H1 (cell line): ENCODE data around the gene PPP4R1. TPM values are rescaled to one million over a fixed set of nuclear protein-coding genes. Genes with fewer than 3 reads are reported as not detected.
A peak's percentile ranks its signal among the peaks of the same experiment; 100 is the strongest.

ENCODE experiments used
- CTCF ChIA-PET: fragments of 300-600 bp; sonication (Branson Sonifier 250); formaldehyde crosslinking; loops from one replicate; lab custom pipeline; 2021; ENCODE audit not compliant: partially characterized antibody; lab: Charles Lee
- POLR2A ChIA-PET: fragments of 300-600 bp; sonication (Branson Sonifier 250); formaldehyde crosslinking; loops from one replicate; lab custom pipeline; 2021; ENCODE audit warnings: inconsistent platforms; ENCODE audit not compliant: partially characterized antibody; lab: Charles Lee
- DNase-seq, 2 experiments: peaks; one replicate each; pipeline versions ENCODE4 v3.0.0 to v3.0.0-alpha.2; 2010 to 2022; ENCODE audit warnings: low spot score in 2 of 2, low read depth in 1 of 2, mixed read lengths in 1 of 2
- FAIRE-seq: peaks from 2 replicates; lab custom pipeline; 2011; peaks lifted over from hg19 to GRCh38; lab: Jason Lieb, UNC
- H2AFZ ChIP-seq: 2 replicates; pipeline ENCODE4 v1.8.1; 2012; ENCODE audit warnings: low read length, inconsistent platforms
- H2AK5ac ChIP-seq: 2 replicates; pipeline ENCODE4 v1.6.1; 2013; ENCODE audit warnings: low read depth, low read length
- H2BK120ac ChIP-seq: replicated peaks from 2 replicates; pipeline ENCODE3; 2013; ENCODE audit warnings: low read depth, low read length, inconsistent platforms
- H2BK12ac ChIP-seq: 2 replicates; pipeline ENCODE4 v1.6.1; 2013; ENCODE audit warnings: low read depth, low read length
- H2BK15ac ChIP-seq: 2 replicates; pipeline ENCODE4 v1.6.1; 2013; ENCODE audit warnings: low read length
- H2BK20ac ChIP-seq: 2 replicates; pipeline ENCODE4 v1.6.1; 2013; ENCODE audit warnings: low read length
- H2BK5ac ChIP-seq: 2 replicates; pipeline ENCODE4 v1.6.1; 2013; ENCODE audit warnings: low read depth, low read length
- H3K14ac ChIP-seq: 2 replicates; pipeline ENCODE4 v1.6.1; 2013; ENCODE audit warnings: inconsistent platforms; ENCODE audit not compliant: insufficient read length
- H3K18ac ChIP-seq: 2 replicates; pipeline ENCODE4 v1.6.1; 2013; ENCODE audit warnings: low read length; ENCODE audit errors: extremely low read depth
- H3K23ac ChIP-seq: 2 replicates; pipeline ENCODE4 v1.6.1; 2013; ENCODE audit warnings: inconsistent platforms; ENCODE audit not compliant: insufficient read length
- H3K23me2 ChIP-seq: 2 replicates; pipeline ENCODE4 v1.6.1; 2013; ENCODE audit warnings: low read depth, low read length
- H3K27ac ChIP-seq: 2 replicates; pipeline ENCODE4 v1.6.1; 2011; ENCODE audit warnings: low read depth, low read length, inconsistent platforms
- H3K27me3 ChIP-seq, 4 experiments: replicated peaks in 1 of 4; 1 replicate in 1 of 4; 2 replicates in 3 of 4; pipeline versions ENCODE4 v1.6.1 to v1.8.1; 2011 to 2013; ENCODE audit warnings: low read length in 3 of 4, mild to moderate bottlenecking in 3 of 4, inconsistent platforms in 2 of 4, mixed read lengths in 2 of 4, moderate library complexity in 1 of 4; ENCODE audit not compliant: control insufficient read depth in 3 of 4, insufficient read depth in 3 of 4; ENCODE audit errors: extremely low read depth in 1 of 4
- H3K36me3 ChIP-seq, 4 experiments: 2 replicates each; pipeline versions ENCODE4 v1.6.1 to v1.8.1; 2011 to 2013; ENCODE audit warnings: mild to moderate bottlenecking in 4 of 4, low read length in 3 of 4, moderate library complexity in 2 of 4, control low read depth in 1 of 4, inconsistent platforms in 1 of 4; ENCODE audit not compliant: insufficient read depth in 4 of 4, control insufficient read depth in 2 of 4
- H3K4ac ChIP-seq: replicated peaks from 2 replicates; pipeline ENCODE3; 2013; ENCODE audit warnings: low read length, low read depth, mixed read lengths, inconsistent platforms; ENCODE audit not compliant: insufficient read length
- H3K4me1 ChIP-seq, 4 experiments: replicated peaks in 1 of 4; 1 replicate in 1 of 4; 2 replicates in 3 of 4; pipeline versions ENCODE4 v1.6.1 to v1.8.1; 2011 to 2013; ENCODE audit warnings: low read length in 3 of 4, inconsistent platforms in 2 of 4, mixed read lengths in 1 of 4; ENCODE audit not compliant: insufficient read depth in 4 of 4, control insufficient read depth in 3 of 4
- H3K4me2 ChIP-seq, 2 experiments: 2 replicates each; pipeline versions ENCODE4 v1.6.1 to v1.8.1; 2011 to 2013; ENCODE audit warnings: low read depth in 2 of 2, low read length in 2 of 2, control low read depth in 1 of 2, inconsistent platforms in 1 of 2, mild to moderate bottlenecking in 1 of 2; ENCODE audit not compliant: insufficient read depth in 1 of 2
- H3K4me3 ChIP-seq, 4 experiments: fragments of 200-600, 300-600 bp in 1 of 4; sonication (generic), shearing (Covaris generic), sonication (Bioruptor Twin) in 1 of 4; 2 replicates each; pipeline versions ENCODE4 v1.5.1 to v1.8.1; 2011 to 2016; ENCODE audit warnings: low read length in 4 of 4, low read depth in 3 of 4, control low read depth in 2 of 4, inconsistent platforms in 2 of 4, mild to moderate bottlenecking in 2 of 4, mixed read lengths in 1 of 4, moderate library complexity in 1 of 4; ENCODE audit not compliant: insufficient read depth in 2 of 4; ENCODE audit errors: extremely low read depth in 1 of 4
- H3K56ac ChIP-seq: replicated peaks from 2 replicates; pipeline ENCODE3; 2013; ENCODE audit warnings: low read depth, mild to moderate bottlenecking, mixed read lengths, low read length, inconsistent platforms; ENCODE audit not compliant: insufficient read length
- H3K79me1 ChIP-seq: 2 replicates; pipeline ENCODE4 v1.6.1; 2013; ENCODE audit warnings: low read depth, low read length, control low read depth
- H3K79me2 ChIP-seq, 2 experiments: 2 replicates each; pipeline versions ENCODE4 v1.6.1 to v1.8.1; 2012 to 2013; ENCODE audit warnings: low read length in 2 of 2, mild to moderate bottlenecking in 2 of 2, inconsistent platforms in 1 of 2; ENCODE audit not compliant: insufficient read depth in 2 of 2, control insufficient read depth in 1 of 2
- H3K9ac ChIP-seq, 4 experiments: replicated peaks in 1 of 4; 1 replicate in 1 of 4; 2 replicates in 3 of 4; pipeline versions ENCODE4 v1.6.1 to v1.8.1; 2011 to 2013; ENCODE audit warnings: low read depth in 3 of 4, low read length in 3 of 4, control low read depth in 2 of 4, mild to moderate bottlenecking in 2 of 4, moderate library complexity in 2 of 4, inconsistent platforms in 1 of 4; ENCODE audit errors: extremely low read depth in 1 of 4
- H3K9me3 ChIP-seq, 2 experiments: 2 replicates each; pipeline versions ENCODE4 v1.6.1 to v1.8.1; 2012 to 2013; ENCODE audit warnings: mild to moderate bottlenecking in 2 of 2, moderate library complexity in 2 of 2, control low read depth in 1 of 2, inconsistent platforms in 1 of 2, low read depth in 1 of 2, low read length in 1 of 2, mixed read lengths in 1 of 2; ENCODE audit not compliant: insufficient read depth in 2 of 2
- H4K20me1 ChIP-seq, 2 experiments: replicated peaks in 1 of 2; 2 replicates each; pipeline versions ENCODE3 to v1.8.1; 2011 to 2013; ENCODE audit warnings: inconsistent platforms in 2 of 2, low read length in 2 of 2, mild to moderate bottlenecking in 1 of 2; ENCODE audit not compliant: insufficient read depth in 2 of 2, control insufficient read depth in 1 of 2
- H4K5ac ChIP-seq: 2 replicates; pipeline ENCODE4 v1.6.1; 2013; ENCODE audit warnings: low read length, low read depth, mixed read lengths, inconsistent platforms; ENCODE audit not compliant: insufficient read length
- H4K8ac ChIP-seq: 2 replicates; pipeline ENCODE4 v1.8.0; 2013; ENCODE audit warnings: mild to moderate bottlenecking, moderate library complexity, low read length, inconsistent platforms; ENCODE audit not compliant: insufficient read depth; ENCODE audit errors: extremely low read depth
- H4K91ac ChIP-seq: replicated peaks from 2 replicates; pipeline ENCODE3; 2013; ENCODE audit warnings: low read length, mixed read lengths, inconsistent platforms; ENCODE audit not compliant: insufficient read length
- ASH2L ChIP-seq: fragments of 200-600, 300-600 bp; sonication (generic); IDR thresholded peaks from one replicate; pipeline ENCODE4 v1.7.1; 2017; ENCODE audit warnings: low read length
- BCL11A ChIP-seq, 2 experiments: IDR thresholded peaks; one replicate each; pipeline ENCODE4 v1.6.1; 2011; ENCODE audit warnings: low read depth in 2 of 2, low read length in 2 of 2, mild to moderate bottlenecking in 2 of 2
- CBX5 ChIP-seq: fragments of 300-800, 300-1000 bp; sonication (generic); IDR thresholded peaks from 2 replicates; pipeline ENCODE4 v1.7.1; 2016; ENCODE audit warnings: antibody characterized with exemption, low read length, low read depth
- CEBPB ChIP-seq: IDR thresholded peaks from 2 replicates; pipeline ENCODE4 v1.6.1; 2012; ENCODE audit warnings: low read depth, low read length
- CHD1 ChIP-seq: IDR thresholded peaks from 2 replicates; pipeline ENCODE4 v1.6.1; 2012; ENCODE audit warnings: low read depth, low read length, improper control_type of control experiment
- GTF2F1 ChIP-seq: IDR thresholded peaks from 2 replicates; pipeline ENCODE4 v1.6.1; 2012; ENCODE audit warnings: low read depth, low read length, improper control_type of control experiment, borderline replicate concordance
- HDAC6 ChIP-seq: IDR thresholded peaks from one replicate; pipeline ENCODE4 v1.7.1; 2012; ENCODE audit warnings: low read depth, mild to moderate bottlenecking, inconsistent platforms, low read length, moderate library complexity
- KDM1A ChIP-seq: fragments of 200-600, 300-600 bp; sonication (generic); IDR thresholded peaks from 2 replicates; pipeline ENCODE4 v1.7.1; 2016; ENCODE audit warnings: mild to moderate bottlenecking, low read length, borderline replicate concordance
- NRF1 ChIP-seq: IDR thresholded peaks from 2 replicates; pipeline ENCODE4 v1.6.1; 2011; ENCODE audit warnings: mild to moderate bottlenecking, low read depth, low read length, improper control_type of control experiment
- POU5F1 ChIP-seq: IDR thresholded peaks from 2 replicates; pipeline ENCODE4 v1.6.1; 2011; ENCODE audit warnings: low read depth, mild to moderate bottlenecking, low read length, moderate library complexity
- SAP30 ChIP-seq: fragments of 300-600 bp; sonication (generic); IDR thresholded peaks from 2 replicates; pipeline ENCODE4 v1.7.1; 2012; ENCODE audit warnings: low read length, moderate library complexity, mild to moderate bottlenecking, inconsistent platforms; ENCODE audit not compliant: insufficient read depth, insufficient replicate concordance
- SP1 ChIP-seq: IDR thresholded peaks from 2 replicates; pipeline ENCODE4 v1.6.1; 2011; ENCODE audit warnings: low read depth, low read length
- SP4 ChIP-seq: IDR thresholded peaks from 2 replicates; pipeline ENCODE4 v1.6.1; 2012; ENCODE audit warnings: low read length, inconsistent platforms
- SUZ12 ChIP-seq: fragments of 200-600 bp; sonication (generic); IDR thresholded peaks from 2 replicates; pipeline ENCODE4 v1.6.1; 2012; ENCODE audit warnings: mild to moderate bottlenecking, inconsistent platforms, low read length, moderate library complexity, mixed read lengths
- TBP ChIP-seq: IDR thresholded peaks from 2 replicates; pipeline ENCODE4 v1.6.1; 2011; ENCODE audit warnings: low read depth, low read length, improper control_type of control experiment
- WGBS, 2 experiments: shearing (Covaris generic) in 1 of 2; methylation state at CpG; one replicate each; pipeline versions ENCODE4 v1.1.6 to v1.1.7; 2013 to 2015; ENCODE audit warnings: low lambda C conversion rate in 2 of 2, mixed read lengths in 2 of 2, inconsistent platforms in 1 of 2, low coverage in 1 of 2, missing lambda C conversion rate in 1 of 2; ENCODE audit not compliant: insufficient replicate concordance in 2 of 2, insufficient coverage in 1 of 2, insufficient read length in 1 of 2; ENCODE audit errors: extremely low coverage in 1 of 2, missing lambda C conversion rate in 1 of 2; 5-methylcytosine and 5-hydroxymethylcytosine counted together
- polyA plus RNA-seq, 7 experiments: library from polyadenylated mRNA; depleted of rRNA in 3 of 7; stranded (reverse) in 5 of 7; unstranded in 2 of 7; fragments of >200 nt in 5 of 7; fragments of 200-250 nt in 2 of 7; gene quantifications; 1 replicate in 5 of 7; 2 replicates in 1 of 7; 4 replicates in 1 of 7; pipeline versions ENCODE4 v1.2.1 to v1.2.3, GENCODE V29; 2011 to 2013; ENCODE audit warnings: missing spikeins in 2 of 7, mixed read lengths in 2 of 7
- total RNA-seq: library from RNA; stranded (reverse); fragmentation: NEBNext Ultra II Directional; extraction: Animal tissue kit (Norgen Biotek cat#: 25700); gene quantifications from 2 replicates; pipeline ENCODE4 v1.2.1, GENCODE V29; 2021

Gene PPP4R1
- total and polyA plus RNA-seq, 2 of the 8 experiments (the other 6 are each of a cell fraction or from before 2014, with no cell fraction given) = 67.4 to 96.1 TPM

DNA sequence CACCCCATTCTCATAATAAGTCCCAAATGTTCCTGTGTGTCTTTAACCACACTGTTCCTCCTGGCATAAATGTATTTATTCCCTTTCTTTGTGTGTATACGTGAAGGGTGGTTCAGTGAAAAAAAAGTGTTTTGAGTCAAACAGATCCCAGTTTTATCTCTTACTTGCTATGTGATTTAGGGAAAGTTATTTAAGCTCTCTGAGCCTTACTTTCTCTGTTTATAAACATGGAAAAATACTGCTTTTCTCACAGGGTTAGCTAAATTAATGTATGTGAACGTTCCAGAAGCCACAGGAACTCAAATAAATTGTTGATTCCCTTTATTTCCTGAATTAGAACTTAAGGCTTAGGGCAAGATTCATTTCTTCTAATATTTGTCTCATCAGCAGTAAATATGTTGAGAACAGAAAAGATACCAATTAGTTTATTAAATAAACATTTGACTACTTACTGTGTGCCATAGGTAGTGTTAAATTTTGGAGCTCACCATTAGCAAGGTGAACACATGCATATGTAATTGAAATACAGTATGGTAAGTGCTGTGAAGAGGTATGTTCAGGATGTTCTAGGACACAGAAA lies 105.8 kb downstream of the PPP4R1 start:
- Histone ChIP-seq H4K20me1 (peaks cover 0 to 5% of the 10 kb centered on the region in 2 experiments), H4K91ac (no peak overlapping the region), H3K56ac (no peak overlapping the region), H3K4me3 (no peak overlapping the region), H3K9ac (peak overlapping the region in 1 of 4 experiments; percentile 34; a peak in 1 of 7 replicates), H3K36me3 (peaks cover 0 to 3% (median 0%) of the 10 kb centered on the region in 4 experiments; a peak in 1 of 8 replicates), H3K23me2 (no peaks in the 10 kb centered on the region), H2AK5ac (no peak overlapping the region), H3K4ac (no peak overlapping the region), H3K23ac (no peak overlapping the region), H2BK120ac (no peak overlapping the region), H3K4me2 (no peak overlapping the region), H3K27ac (no peak overlapping the region), H4K5ac (no peak overlapping the region), H2BK15ac (no peak overlapping the region), H3K79me2 (peaks cover 2 to 75% of the 10 kb centered on the region in 2 experiments; a peak in 3 of 4 replicates), H3K4me1 (peaks cover 0 to 3% (median 1%) of the 10 kb centered on the region in 4 experiments; a peak in 1 of 7 replicates), H4K8ac (no peak overlapping the region), H3K9me3 (no peaks in the 10 kb centered on the region), H2AFZ (no peak overlapping the region), H3K27me3 (no peaks in the 10 kb centered on the region), H3K14ac (no peak overlapping the region), H3K18ac (no peak overlapping the region), H2BK12ac (no peak overlapping the region), H2BK20ac (no peak overlapping the region), H3K79me1 (no peaks in the 10 kb centered on the region; the same call in 1 of the 2 replicates), H2BK5ac (no peak overlapping the region)
- 90% methylated on average over 2 of the region's 2 CpGs; no CpG with 5 or more reads in 1 of the 2 experiments for WGBS, 2 experiments
- ChIA-PET CTCF (interaction anchor here (3.3 kb wide), 1 partner anchor 8 kb away, joined by 20 read pairs; no protein-coding TSS in a partner anchor), POLR2A (no interaction called here)
- FAIRE-seq (no peak), DNase-seq (no peak)
- TF ChIP-seq CBX5 = no peak
- TF ChIP-seq BCL11A (IDR thresholded peaks at IDR 0.05; ENCODE audit: low read depth in 2 of 2, low read length in 2 of 2) = no peak
- TF ChIP-seq POU5F1 = no peak
- TF ChIP-seq SAP30 = no peak
- no peak for TF ChIP-seq ASH2L
- TF ChIP-seq TBP = no peak
- TF ChIP-seq SUZ12 = no peak
- TF ChIP-seq SP1 = no peak
- TF ChIP-seq KDM1A = no peak
- no peak for TF ChIP-seq CEBPB
- no peak for TF ChIP-seq NRF1
- no peak for TF ChIP-seq CHD1
- TF ChIP-seq HDAC6 = no peak
- no peak for TF ChIP-seq SP4
- no peak for TF ChIP-seq GTF2F1
